ENCODE results near the gene CYCS.
"Not testable (repeated sequence)": the region's sequence is repeated elsewhere in the genome, so short reads cannot be mapped to it uniquely, and the experiment has no call there.

Gene CYCS

GRCh38 chr7:25098096-25099046, 26.7 kb downstream of the CYCS start:
- Histone ChIP-seq H3K4me1 (ENCODE audit: control insufficient read depth in 5 of 5, insufficient read depth in 5 of 5, low read length in 5 of 5) (peaks cover 0 to 4% (median 0%) of the 10 kb centered on the region in 5 donors), H3K9ac (ENCODE audit: low read length in 5 of 5) (no peak overlapping the region), H3K36me3 (ENCODE audit: control insufficient read depth in 5 of 5, insufficient read depth in 5 of 5, low read length in 5 of 5) (no peaks in the 10 kb centered on the region), H3K9me3 (ENCODE audit: control insufficient read depth in 5 of 5, low read length in 5 of 5) (peaks cover 0 to 2% (median 0%) of the 10 kb centered on the region in 5 donors), H3K4me3 (ENCODE audit: low read depth in 1 of 5, low read length in 5 of 5) (no peak overlapping the region), H3K27me3 (ENCODE audit: control insufficient read depth in 5 of 5, insufficient read depth in 4 of 5, low read length in 5 of 5) (no peaks in the 10 kb centered on the region), H3K27ac (ENCODE audit: low read depth, low read length) (no peak overlapping the region)

GRCh38 chr7:25095516-25096345, 29.3 kb downstream of the CYCS start:
- H3K27me3 ChIP-seq (ENCODE audit: control insufficient read depth in 5 of 5, insufficient read depth in 4 of 5, low read length in 5 of 5), result no peaks in the 10 kb centered on the region
- no peak overlapping the region for H3K4me3 ChIP-seq (ENCODE audit: low read depth in 1 of 5, low read length in 5 of 5)
- H3K4me1 ChIP-seq (ENCODE audit: control insufficient read depth in 5 of 5, insufficient read depth in 5 of 5, low read length in 5 of 5), result peaks cover 0 to 4% (median 0%) of the 10 kb centered on the region in 5 donors
- H3K36me3 ChIP-seq (ENCODE audit: control insufficient read depth in 5 of 5, insufficient read depth in 5 of 5, low read length in 5 of 5), result no peaks in the 10 kb centered on the region
- peaks cover 0 to 2% (median 0%) of the 10 kb centered on the region in 5 donors for H3K9me3 ChIP-seq (ENCODE audit: control insufficient read depth in 5 of 5, low read length in 5 of 5)
- H3K27ac ChIP-seq (ENCODE audit: low read depth, low read length), result no peak overlapping the region
- H3K9ac ChIP-seq (ENCODE audit: low read length in 5 of 5), result no peak overlapping the region

DNA sequence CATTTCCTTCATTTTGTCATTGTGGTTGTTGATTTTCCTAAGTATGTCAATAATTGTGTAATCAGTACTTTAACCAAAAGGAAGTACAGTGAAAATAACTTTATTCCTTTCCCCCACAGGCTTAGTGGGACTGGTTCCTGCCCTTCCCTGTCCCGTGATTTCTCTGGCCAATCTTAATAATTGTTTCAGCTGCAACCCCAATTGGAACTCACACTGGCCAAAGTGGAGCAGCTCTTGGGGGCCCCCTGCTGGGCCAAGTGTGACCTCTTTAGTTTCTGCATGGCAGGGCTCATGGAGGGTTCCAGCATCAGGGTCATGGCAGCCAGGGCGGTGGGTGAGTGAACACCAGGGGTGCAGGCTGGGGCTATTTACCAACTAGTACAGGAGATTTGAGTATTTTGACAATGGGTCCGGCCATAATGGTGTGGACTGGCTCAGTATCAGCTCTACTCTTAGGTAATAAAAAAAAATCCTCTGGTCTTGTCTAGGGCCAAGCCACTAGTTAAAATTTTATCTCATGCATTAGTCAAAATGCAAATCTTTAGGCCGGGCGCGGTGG, 31.7 kb downstream of the CYCS start:
- H3K9me3 ChIP-seq (ENCODE audit: control insufficient read depth in 5 of 5, low read length in 5 of 5), result peaks cover 0 to 2% (median 0%) of the 10 kb centered on the region in 5 donors
- H3K9ac ChIP-seq (ENCODE audit: low read length in 5 of 5), result no peak overlapping the region

DNA sequence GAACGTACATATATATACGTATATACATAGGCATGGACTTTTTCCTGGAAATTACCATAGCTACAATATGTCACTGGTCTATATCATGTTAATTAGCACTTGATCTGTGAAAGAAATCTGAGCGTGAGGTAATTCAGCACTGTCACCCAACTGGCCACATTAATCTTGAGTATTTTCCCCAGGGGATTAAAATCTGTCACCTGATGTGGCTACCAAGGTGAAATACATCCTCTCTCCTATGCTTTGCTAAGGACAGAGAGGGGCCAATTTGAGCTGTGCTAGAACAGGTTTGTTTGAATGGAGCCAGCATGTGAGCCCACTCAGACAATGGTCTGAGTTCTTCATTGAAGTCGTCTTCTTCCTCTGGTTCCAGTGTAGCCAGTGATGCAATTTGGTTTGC, 33.3 kb downstream of the CYCS start:
- H3K9ac ChIP-seq (ENCODE audit: low read length in 5 of 5), result no peak overlapping the region
- H3K4me3 ChIP-seq (ENCODE audit: low read depth in 1 of 5, low read length in 5 of 5), result no peak overlapping the region
- no peaks in the 10 kb centered on the region for H3K36me3 ChIP-seq (ENCODE audit: control insufficient read depth in 5 of 5, insufficient read depth in 5 of 5, low read length in 5 of 5)
- peaks cover 0 to 2% (median 0%) of the 10 kb centered on the region in 5 donors for H3K9me3 ChIP-seq (ENCODE audit: control insufficient read depth in 5 of 5, low read length in 5 of 5)
- H3K27me3 ChIP-seq (ENCODE audit: control insufficient read depth in 5 of 5, insufficient read depth in 4 of 5, low read length in 5 of 5), result no peaks in the 10 kb centered on the region
- no peaks in the 10 kb centered on the region for H3K4me1 ChIP-seq (ENCODE audit: control insufficient read depth in 5 of 5, insufficient read depth in 5 of 5, low read length in 5 of 5)
- no peak overlapping the region for H3K27ac ChIP-seq (ENCODE audit: low read depth, low read length)

More for the DNA sequence above, 31.7 kb downstream of the CYCS start:
- no peaks in the 10 kb centered on the region for H3K36me3 ChIP-seq (ENCODE audit: control insufficient read depth in 5 of 5, insufficient read depth in 5 of 5, low read length in 5 of 5)
- H3K4me3 ChIP-seq (ENCODE audit: low read depth in 1 of 5, low read length in 5 of 5), result no peak overlapping the region
- peaks cover 0 to 2% (median 0%) of the 10 kb centered on the region in 5 donors for H3K4me1 ChIP-seq (ENCODE audit: control insufficient read depth in 5 of 5, insufficient read depth in 5 of 5, low read length in 5 of 5)
- H3K27me3 ChIP-seq (ENCODE audit: control insufficient read depth in 5 of 5, insufficient read depth in 4 of 5, low read length in 5 of 5), result no peaks in the 10 kb centered on the region
- no peak overlapping the region for H3K27ac ChIP-seq (ENCODE audit: low read depth, low read length)

GRCh38 chr7:25091176-25091575, 33.9 kb downstream of the CYCS start:
- H3K27me3 ChIP-seq (ENCODE audit: control insufficient read depth in 5 of 5, insufficient read depth in 4 of 5, low read length in 5 of 5), result no peaks in the 10 kb centered on the region
- no peak overlapping the region for H3K27ac ChIP-seq (ENCODE audit: low read depth, low read length)
- peaks cover 0 to 2% (median 0%) of the 10 kb centered on the region in 5 donors for H3K9me3 ChIP-seq (ENCODE audit: control insufficient read depth in 5 of 5, low read length in 5 of 5)
- no peaks in the 10 kb centered on the region for H3K36me3 ChIP-seq (ENCODE audit: control insufficient read depth in 5 of 5, insufficient read depth in 5 of 5, low read length in 5 of 5)
- H3K4me1 ChIP-seq (ENCODE audit: control insufficient read depth in 5 of 5, insufficient read depth in 5 of 5, low read length in 5 of 5), result no peaks in the 10 kb centered on the region
- H3K9ac ChIP-seq (ENCODE audit: low read length in 5 of 5), result no peak overlapping the region
- H3K4me3 ChIP-seq (ENCODE audit: low read depth in 1 of 5, low read length in 5 of 5), result no peak overlapping the region

DNA sequence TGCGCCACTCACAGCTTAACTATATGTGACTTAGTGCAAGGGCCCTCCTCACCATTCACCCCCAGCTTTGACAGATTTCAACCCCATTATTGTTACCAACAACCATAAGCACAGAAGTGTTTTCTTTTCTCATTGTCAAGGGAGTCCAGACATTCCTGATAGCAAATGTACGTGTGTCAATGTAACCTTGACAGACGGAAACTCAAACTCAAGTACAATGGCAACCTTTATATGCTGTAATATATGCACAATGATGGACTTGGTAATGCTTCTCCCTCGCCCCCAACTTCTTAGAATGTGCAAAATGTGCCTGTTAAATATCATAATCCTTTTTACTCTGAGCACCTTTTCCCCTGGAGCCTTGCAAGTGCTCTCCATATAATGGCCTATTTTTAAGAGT, 34.7 kb downstream of the CYCS start:
- H3K4me3 ChIP-seq (ENCODE audit: low read depth in 1 of 5, low read length in 5 of 5), result no peak overlapping the region
- H3K9ac ChIP-seq (ENCODE audit: low read length in 5 of 5), result no peak overlapping the region

DNA sequence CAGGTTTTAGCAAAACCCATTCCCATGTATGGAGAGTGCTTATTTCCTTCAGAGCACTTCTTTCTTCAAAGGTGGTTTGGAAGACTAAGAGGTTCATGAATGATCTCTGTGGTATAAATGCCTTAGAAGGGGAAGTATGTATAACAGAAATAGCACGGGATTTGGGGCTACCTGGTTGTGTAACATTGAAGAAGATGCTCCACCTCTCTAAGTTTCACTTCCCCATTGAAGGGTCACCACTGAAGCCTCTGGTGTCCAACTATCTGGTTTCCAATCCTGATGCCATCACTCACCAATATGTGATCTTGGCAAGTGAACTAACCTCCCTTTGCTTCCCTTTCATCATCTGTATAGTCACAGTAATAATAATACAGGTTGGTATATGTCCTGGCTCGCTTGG, 37.2 kb downstream of the CYCS start:
- no peak overlapping the region for H3K9ac ChIP-seq (ENCODE audit: low read length in 5 of 5)
- H3K27ac ChIP-seq (ENCODE audit: low read depth, low read length), result no peak overlapping the region
- H3K4me3 ChIP-seq (ENCODE audit: low read depth in 1 of 5, low read length in 5 of 5), result no peak overlapping the region
- H3K27me3 ChIP-seq (ENCODE audit: control insufficient read depth in 5 of 5, insufficient read depth in 4 of 5, low read length in 5 of 5), result no peaks in the 10 kb centered on the region
- H3K36me3 ChIP-seq (ENCODE audit: control insufficient read depth in 5 of 5, insufficient read depth in 5 of 5, low read length in 5 of 5), result no peaks in the 10 kb centered on the region
- no peaks in the 10 kb centered on the region for H3K9me3 ChIP-seq (ENCODE audit: control insufficient read depth in 5 of 5, low read length in 5 of 5)
- H3K4me1 ChIP-seq (ENCODE audit: control insufficient read depth in 5 of 5, insufficient read depth in 5 of 5, low read length in 5 of 5), result no peaks in the 10 kb centered on the region

More for the DNA sequence above, 34.7 kb downstream of the CYCS start:
- Histone ChIP-seq H3K27me3 (ENCODE audit: control insufficient read depth in 5 of 5, insufficient read depth in 4 of 5, low read length in 5 of 5) (no peaks in the 10 kb centered on the region), H3K9me3 (ENCODE audit: control insufficient read depth in 5 of 5, low read length in 5 of 5) (no peaks in the 10 kb centered on the region), H3K4me1 (ENCODE audit: control insufficient read depth in 5 of 5, insufficient read depth in 5 of 5, low read length in 5 of 5) (no peaks in the 10 kb centered on the region), H3K27ac (ENCODE audit: low read depth, low read length) (no peak overlapping the region), H3K36me3 (ENCODE audit: control insufficient read depth in 5 of 5, insufficient read depth in 5 of 5, low read length in 5 of 5) (no peaks in the 10 kb centered on the region)

- no peaks in the 10 kb centered on the region for H3K27me3 ChIP-seq (ENCODE audit: control insufficient read depth in 5 of 5, insufficient read depth in 4 of 5, low read length in 5 of 5)
- H3K9ac ChIP-seq (ENCODE audit: low read length in 5 of 5), result no peak overlapping the region
- H3K9me3 ChIP-seq (ENCODE audit: control insufficient read depth in 5 of 5, low read length in 5 of 5), result no peaks in the 10 kb centered on the region
- H3K36me3 ChIP-seq (ENCODE audit: control insufficient read depth in 5 of 5, insufficient read depth in 5 of 5, low read length in 5 of 5), result no peaks in the 10 kb centered on the region
- H3K27ac ChIP-seq (ENCODE audit: low read depth, low read length), result no peak overlapping the region
- H3K4me3 ChIP-seq (ENCODE audit: low read depth in 1 of 5, low read length in 5 of 5), result no peak overlapping the region
- no peaks in the 10 kb centered on the region for H3K4me1 ChIP-seq (ENCODE audit: control insufficient read depth in 5 of 5, insufficient read depth in 5 of 5, low read length in 5 of 5)
Observed at GRCh38 chr7:25084821-25085220, 40.2 kb downstream of the CYCS start.

DNA sequence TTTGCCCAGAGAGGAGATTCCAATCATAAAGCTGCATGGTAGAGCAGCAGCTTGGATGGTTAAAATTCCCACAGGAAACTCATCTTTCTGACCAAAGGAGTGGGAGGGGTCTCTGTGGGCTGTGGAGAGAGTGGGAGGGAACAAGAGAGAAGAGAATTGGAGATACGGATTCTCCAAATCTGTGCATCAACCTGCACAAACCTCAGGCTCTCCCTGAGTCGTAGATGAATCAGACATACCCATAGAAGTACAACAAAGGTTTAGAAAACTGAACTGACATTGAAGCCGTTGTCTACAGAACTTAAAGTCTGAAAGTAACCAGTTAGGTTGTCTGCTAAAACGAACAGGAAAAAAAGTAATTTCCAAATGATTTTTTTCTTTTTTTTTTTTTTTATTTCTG, 41.9 kb downstream of the CYCS start:
- Histone ChIP-seq H3K27me3 (ENCODE audit: control insufficient read depth in 5 of 5, insufficient read depth in 4 of 5, low read length in 5 of 5) (no peaks in the 10 kb centered on the region), H3K4me3 (ENCODE audit: low read depth in 1 of 5, low read length in 5 of 5) (no peak overlapping the region), H3K27ac (ENCODE audit: low read depth, low read length) (no peak overlapping the region), H3K9ac (ENCODE audit: low read length in 5 of 5) (no peak overlapping the region), H3K9me3 (ENCODE audit: control insufficient read depth in 5 of 5, low read length in 5 of 5) (no peaks in the 10 kb centered on the region), H3K4me1 (ENCODE audit: control insufficient read depth in 5 of 5, insufficient read depth in 5 of 5, low read length in 5 of 5) (no peaks in the 10 kb centered on the region), H3K36me3 (ENCODE audit: control insufficient read depth in 5 of 5, insufficient read depth in 5 of 5, low read length in 5 of 5) (no peaks in the 10 kb centered on the region)

DNA sequence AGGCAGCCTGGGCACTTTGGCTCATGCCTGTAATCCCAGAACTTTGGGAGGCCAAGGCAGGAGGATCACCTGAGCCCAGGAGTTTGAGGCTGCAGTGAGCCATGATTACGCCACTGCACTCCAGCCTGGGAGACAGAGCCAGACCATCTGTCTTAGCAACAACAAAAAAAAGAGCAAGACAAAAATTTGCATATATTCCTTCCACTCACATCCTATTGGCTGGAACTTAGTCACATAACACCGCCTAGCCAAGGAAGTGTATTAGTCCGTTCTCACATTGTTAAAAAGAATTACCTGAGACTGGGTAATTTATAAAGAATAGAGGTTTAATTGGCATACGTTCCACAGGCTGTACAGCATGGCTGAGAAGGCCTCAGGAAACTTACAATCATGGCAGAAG, 43.0 kb downstream of the CYCS start:
- H3K9ac ChIP-seq (ENCODE audit: low read length in 5 of 5); H3K27ac ChIP-seq (ENCODE audit: low read depth, low read length); H3K27me3 ChIP-seq (ENCODE audit: control insufficient read depth in 5 of 5, insufficient read depth in 4 of 5, low read length in 5 of 5); H3K4me3 ChIP-seq (ENCODE audit: low read depth in 1 of 5, low read length in 5 of 5); H3K36me3 ChIP-seq (ENCODE audit: control insufficient read depth in 5 of 5, insufficient read depth in 5 of 5, low read length in 5 of 5); H3K9me3 ChIP-seq (ENCODE audit: control insufficient read depth in 5 of 5, low read length in 5 of 5); H3K4me1 ChIP-seq (ENCODE audit: control insufficient read depth in 5 of 5, insufficient read depth in 5 of 5, low read length in 5 of 5): not testable (repeated sequence)

All from subcutaneous abdominal adipose tissue (tissue), 5 donors.